DMS79 (cell line): ENCODE measurements around the gene TRPV5.

Source experiments
- DNase-seq: peaks from one replicate; lab custom pipeline; 2025; lab: John Stamatoyannopoulos, UW

The TRPV5 gene

DNA sequence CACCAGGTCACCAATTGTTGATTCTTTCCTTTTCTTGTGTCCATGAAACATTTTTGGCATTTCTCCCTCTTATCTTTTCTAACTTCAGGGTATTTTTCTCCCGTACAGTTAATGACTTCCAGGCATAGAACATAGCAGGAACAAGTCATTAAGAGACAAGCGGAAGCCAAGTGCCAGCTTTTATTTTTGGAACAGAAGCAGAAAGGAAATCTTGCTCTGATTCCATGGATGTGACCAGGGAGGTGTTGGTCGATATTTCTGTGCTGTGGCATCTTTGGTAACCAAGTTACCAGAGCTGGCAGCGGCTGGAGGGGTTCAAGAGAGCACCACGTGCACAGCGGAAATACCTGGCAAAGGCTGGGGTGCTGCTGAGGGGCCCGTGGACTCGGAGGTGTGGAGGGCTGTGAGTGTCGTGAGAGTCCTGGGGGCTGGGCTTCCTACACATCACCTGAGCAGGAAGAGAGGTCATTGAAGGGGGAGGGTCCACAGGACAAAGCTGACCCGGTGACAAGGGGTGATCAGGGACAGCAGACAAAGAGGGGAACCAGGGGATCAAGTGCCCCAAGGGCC, 7.5 kb upstream of the TRPV5 start:
- no peak for DNase-seq

- DNase-seq: no peak
Observed at GRCh38 chr7:142939226-142939910, 5.8 kb upstream of the TRPV5 start, which contains the start of gene LLCFC1. Gene LLCFC1, plus strand, starts transcription at chr7:142939484. Its CDS starts 138 bp downstream, at chr7:142939622.

DNA sequence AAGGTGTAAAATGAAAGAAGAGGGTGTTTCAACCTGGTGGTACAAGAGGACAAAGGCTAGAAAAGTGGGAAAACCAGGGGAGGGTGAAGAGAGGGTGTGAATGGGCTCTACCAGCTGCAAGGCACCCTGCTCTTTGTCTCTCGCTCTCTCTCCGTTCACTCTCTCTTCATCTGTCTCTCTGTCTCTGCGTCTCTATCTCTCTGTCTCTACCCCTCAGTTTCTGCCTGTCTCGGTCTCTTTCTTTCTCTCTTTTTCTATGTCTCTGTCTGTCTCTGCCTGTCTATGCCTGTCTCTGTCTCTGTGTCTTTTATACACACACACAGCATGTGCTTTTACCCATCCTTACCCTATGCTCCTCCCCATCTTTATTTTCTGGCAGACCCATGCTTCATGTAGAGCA, 5.1 kb upstream of the TRPV5 start:
- no peak for DNase-seq

DNA sequence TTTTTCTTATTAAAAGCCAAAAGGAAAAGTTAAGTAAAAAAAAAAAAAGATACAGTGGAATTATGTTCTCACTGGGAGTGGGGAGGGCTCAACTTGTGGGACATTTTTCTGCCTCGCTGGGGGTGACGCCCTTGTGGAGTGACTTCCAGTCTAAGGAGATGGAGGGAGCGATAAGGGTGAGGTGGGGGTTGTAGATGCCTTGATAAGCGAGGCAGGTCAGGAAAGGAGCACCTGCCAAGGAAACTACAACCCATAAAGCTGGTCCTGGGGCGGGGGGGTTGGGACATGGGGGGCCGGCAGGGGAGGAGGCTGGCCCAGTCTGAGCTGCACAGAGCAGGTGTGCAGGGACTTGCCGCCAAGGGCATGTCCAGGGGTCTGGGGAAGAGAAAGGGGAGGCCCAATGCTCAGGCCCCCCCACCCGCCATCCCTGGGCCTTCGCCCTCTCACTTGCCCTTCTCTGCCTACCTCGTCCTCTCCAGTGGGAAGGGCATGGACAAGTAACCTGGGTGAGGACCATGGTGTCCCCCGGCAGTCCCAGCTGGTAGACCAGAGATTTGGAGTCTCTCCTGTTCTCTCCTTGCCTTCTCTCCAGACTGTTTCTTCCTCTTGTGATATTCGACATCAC, 2.5 kb upstream of the TRPV5 start:
- no peak for DNase-seq

DNA sequence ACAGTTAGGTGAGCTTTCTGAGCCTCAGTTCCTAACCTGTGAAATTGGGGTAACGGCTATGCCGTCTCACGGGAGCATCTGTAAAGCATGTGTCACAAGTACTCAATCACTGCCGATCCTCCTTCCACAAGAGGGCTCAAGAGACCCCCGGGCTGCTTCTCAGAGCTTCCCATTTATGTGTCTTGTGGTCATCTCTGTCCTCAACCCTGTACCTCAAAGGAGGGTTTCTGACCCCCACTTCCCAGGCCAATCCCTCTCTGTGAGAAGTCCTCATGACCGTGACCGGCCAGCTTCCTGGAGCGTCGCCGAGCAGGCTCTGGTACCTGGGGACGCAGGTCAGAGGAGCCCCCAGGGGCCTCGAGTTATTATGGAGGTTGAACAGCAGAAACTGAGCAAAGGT, 510 bp upstream of the TRPV5 start:
- DNase-seq: no peak

- DNase-seq: no peak
Observed at GRCh38 chr7:142933092-142933475, 462 bp downstream of the TRPV5 start.

GRCh38 chr7:142932386-142933091, 1.0 kb downstream of the TRPV5 start:
- DNase-seq: no peak

- DNase-seq: no peak
Observed at GRCh38 chr7:142930126-142930730, 3.3 kb downstream of the TRPV5 start.

- no peak for DNase-seq
Observed at GRCh38 chr7:142927949-142928348, 5.6 kb downstream of the TRPV5 start.

- no peak for DNase-seq
Observed at GRCh38 chr7:142927085-142927745, 6.3 kb downstream of the TRPV5 start.

DNA sequence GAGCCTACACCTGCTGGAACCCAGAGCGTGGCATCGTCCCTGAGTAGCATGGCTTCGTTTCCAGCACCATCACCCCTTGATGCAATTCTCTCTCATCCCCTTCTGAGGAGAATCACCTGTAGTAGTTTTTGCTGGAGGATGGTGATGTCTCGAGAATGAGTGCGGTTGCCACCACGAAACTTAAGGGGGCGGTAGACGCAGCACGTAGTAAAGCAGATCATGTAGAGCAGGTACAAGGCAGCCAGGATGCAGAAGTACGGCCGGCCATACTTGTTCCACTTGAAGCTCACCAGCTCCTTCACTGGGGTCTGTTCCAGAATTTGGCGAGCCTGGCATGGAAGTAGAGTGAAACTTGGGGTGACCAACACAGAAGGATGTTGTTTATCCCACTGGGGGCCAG, 8.1 kb downstream of the TRPV5 start:
- DNase-seq: no peak

GRCh38 chr7:142923391-142923790, 10.2 kb downstream of the TRPV5 start:
- DNase-seq: no peak

DNA sequence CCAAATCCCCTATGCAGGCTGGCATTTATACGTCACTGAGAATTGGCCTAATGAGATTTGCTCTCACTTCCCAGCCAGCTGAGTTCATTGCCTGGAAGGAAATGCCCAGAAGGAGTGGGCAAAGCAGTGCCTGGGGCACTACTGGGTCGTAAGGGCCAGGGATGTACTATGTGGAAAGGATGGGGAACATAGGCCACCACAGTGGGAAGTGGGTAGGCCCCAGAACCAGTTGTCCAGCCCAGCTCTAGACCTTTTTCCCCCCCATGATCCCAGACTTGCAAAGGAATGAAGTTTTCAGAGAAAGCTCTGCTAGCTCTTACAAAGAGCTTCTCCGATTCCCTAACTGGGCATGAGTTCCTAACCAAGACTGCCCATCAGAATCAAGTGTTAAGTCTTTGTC, 13.9 kb downstream of the TRPV5 start:
- DNase-seq: no peak

GRCh38 chr7:142918901-142919300, 14.6 kb downstream of the TRPV5 start:
- no peak for DNase-seq

- DNase-seq: no peak
Observed at GRCh38 chr7:142917447-142917846, 16.1 kb downstream of the TRPV5 start.

- DNase-seq: peak; percentile 31
Observed at GRCh38 chr7:142916508-142916907, 17.0 kb downstream of the TRPV5 start.

DNA sequence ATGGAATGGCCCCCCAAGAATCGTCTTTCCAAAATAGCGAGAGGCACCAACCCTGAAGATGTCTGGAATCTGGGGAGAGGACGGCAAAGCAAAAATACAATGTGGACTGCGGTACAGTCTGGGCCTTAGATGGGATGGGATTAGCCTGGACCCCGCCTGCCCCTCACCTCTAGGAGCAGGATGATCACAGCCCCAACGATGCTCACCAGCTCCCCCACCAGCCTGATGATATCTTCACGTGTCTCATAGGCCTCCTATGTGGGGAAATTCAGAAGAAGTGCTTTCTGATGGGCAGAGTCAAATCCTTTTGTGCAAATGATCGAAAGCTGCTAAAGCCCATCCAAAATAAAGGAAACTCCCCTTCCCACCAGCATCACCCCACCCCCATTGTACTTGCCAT, 18.2 kb downstream of the TRPV5 start:
- no peak for DNase-seq

DNA sequence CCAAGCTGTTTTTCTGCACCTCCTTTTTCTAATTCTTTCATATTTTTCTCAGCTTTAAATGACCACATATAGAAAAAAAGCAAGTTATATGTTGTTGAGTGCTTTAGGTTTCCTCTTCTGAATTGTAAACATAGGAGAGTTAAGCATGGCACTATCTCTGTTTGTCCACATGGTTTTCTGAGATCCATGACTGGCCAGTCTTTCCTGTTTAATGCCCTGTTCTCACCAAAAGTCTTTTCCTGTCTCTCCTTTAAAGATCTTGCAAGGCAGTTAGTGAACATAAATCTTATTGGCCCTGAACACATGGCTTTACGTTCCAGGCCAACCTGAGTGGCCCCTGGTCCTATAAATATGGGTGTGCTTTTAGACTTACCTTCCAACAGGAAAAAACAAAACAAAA, 19.4 kb downstream of the TRPV5 start:
- DNase-seq: no peak

DNA sequence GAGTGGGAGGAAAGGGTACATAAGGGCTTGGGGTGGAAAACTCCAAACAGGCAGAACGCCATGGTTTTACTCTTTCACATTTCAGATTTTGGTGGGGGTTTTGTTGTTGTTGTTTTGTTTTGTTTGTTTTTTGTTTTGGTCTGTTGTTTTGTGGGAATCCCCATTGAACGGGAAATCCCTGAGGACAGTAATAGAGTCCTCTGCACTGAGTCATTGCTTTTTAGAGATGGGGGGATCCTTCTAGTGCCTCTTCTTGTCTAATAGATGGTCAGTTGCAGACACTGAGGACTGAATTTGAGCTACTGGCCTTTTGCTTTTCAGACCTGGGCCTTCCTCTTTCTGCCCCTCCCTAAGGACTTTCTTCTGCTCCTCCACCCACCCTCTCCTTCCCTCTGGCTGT, 20.0 kb downstream of the TRPV5 start:
- DNase-seq: no peak

GRCh38 chr7:142913051-142913450, 20.5 kb downstream of the TRPV5 start:
- no peak for DNase-seq

DNA sequence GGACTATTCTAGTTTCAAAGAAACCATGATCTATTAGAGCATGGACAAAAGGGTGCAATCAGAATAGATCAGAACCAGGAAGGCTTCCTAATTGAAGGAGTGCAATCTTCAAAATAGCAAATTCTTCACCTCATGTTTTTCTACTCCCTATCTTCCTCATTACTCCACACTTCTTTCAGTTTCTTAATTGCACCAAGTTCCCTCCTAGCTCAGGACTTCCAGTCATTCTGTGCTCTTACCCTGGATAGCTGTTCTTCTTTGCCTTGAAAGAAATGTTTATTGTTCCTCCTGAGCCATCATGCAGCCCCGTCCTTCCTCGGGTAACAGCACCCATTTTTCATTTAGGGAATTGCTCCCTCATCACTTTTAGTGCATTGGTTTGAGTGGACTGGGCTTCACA, 23.1 kb downstream of the TRPV5 start:
- DNase-seq: no peak

- no peak for DNase-seq
Observed at GRCh38 chr7:142910031-142910433, 23.5 kb downstream of the TRPV5 start.
